C1 segment of cervical spinal cord (tissue), 14 donors: ENCODE data around the gene MT1M.
A peak's percentile ranks its signal among the peaks of the same experiment; 100 is the strongest.

Source experiments
- DNase-seq, 14 donors: peaks; one replicate each; lab custom pipeline; 2025; lab: John Stamatoyannopoulos, UW

The MT1M gene

DNA sequence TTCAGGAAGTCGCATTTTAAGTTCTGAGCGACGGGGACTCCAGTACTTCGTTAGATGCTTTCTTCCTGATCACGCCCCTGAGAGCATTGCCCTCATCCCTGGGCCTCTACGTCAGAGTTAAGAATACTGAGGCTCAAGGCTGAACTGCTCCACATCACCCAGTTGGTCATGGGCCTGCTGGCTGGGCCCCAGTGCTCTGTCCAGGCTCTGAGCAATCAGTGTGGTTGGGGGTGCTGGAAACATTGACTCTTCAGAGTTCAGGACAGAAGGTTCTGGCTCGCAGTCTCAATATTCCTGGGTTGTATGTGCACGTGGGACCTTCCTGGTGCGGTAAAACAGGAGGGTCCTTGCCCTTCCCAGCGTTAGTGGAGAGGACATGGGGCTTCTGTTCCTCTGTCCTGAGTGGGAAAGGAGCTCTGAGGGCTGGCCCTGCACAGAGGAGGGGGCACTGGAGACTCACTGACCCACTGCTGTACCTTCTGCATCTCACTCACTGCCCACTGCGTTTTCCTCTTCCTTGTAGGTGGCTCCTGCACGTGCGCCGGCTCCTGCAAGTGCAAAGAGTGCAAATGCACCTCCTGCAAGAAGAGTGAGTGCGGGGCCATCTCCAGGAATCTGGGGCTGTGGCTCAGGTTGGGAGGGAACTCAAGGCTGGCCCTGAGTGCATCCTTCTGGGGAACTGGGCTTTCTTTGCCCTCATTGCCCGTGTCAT lies 6.4 kb upstream of the MT1M start:
- peak in 3 of 14 donors; percentile 31 to 72 (median 40) for DNase-seq

DNA sequence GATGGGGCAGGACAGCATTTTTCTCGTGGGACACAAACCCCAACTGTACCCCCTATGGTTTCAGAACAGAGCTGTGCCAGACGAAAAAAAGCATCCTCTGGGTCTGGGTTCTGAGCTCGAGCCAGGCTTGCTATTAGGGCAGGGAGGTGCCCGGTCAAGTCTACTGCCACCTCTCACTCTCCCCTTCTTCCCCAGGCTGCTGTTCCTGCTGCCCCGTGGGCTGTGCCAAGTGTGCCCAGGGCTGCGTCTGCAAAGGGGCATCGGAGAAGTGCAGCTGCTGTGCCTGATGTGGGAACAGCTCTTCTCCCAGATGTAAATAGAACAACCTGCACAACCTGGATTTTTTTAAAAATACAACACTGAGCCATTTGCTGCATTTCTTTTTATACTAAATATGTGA lies 5.8 kb upstream of the MT1M start:
- DNase-seq, result no peak

DNA sequence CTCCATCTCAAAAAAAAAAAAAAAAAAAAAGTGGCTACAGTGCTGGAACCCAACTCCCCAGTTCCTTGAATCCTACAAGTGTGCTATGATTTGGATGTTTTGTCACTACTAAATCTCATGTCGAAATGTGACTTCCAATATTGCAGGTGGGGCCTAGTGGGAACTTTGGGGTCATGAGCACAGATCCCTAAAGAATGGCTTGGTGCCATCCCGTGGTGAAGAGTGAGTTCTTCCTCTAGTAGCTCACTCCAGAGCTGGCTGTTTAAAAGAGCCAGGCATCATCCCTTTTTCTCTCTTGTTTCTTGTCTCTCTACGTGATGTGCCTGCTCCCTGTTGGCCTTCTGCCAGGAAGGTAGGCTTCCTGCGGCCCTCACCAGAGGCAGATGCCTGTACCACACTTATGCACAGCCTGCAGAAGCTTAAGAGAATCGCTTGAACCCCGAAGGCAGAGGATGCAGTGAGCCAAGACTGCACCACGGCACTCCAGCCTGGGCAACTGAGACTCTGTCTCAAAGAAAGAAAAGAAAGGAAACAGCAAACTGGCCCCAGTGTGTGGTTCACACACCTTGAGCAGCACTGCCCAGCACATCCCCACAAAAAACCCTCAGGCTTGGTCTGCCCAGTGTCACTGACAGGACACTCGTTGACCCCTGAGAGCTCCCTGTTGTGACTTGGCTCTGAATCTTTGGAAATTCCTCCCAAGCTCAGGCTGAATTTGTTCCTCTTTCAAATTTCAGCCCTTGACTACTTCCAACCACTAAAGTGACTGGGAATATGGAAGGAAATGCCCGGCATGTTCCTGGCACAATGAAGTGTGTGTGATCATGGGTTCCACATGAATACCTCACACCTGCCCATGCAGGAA lies 3.7 kb upstream of the MT1M start:
- no peak for DNase-seq

DNA sequence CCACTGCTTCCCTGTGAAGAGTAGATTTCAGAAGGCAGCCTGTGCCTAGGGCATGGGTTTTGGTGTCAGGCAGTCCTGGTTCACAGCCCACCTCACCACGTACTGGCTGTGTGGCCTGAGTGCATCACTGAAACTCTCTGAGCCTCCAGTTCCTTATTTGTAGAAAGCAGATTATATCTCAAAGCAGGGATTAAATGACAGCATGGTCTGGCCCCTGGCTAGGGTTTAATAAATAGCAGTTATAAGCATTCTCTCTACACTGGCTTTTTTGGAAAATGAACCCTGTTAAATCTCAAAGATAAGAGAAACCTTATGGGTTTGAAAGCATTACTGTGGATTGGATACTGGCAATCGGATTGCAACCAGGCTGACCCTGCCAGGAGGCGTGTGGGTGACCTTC lies 2.9 kb upstream of the MT1M start:
- DNase-seq, result no peak

DNA sequence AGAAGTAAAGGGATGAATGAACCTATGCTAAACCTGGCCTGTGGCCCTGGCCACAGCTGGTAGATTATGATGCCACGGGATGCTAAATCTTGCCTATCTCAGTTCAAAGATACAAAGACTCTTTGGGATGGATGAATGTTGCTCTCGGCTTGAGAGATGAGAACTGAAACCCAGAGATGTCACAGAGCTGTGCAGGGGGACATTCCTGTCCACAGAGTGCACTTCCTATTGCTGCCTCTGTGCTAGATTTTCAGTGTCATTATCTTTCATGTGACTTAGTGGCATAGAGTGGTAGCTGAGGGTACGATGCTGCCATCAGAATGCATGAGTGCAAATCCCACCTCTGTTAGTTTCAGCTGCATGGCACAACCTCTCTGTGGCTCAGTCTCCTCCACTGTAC lies 2.3 kb upstream of the MT1M start:
- DNase-seq, result no peak

DNA sequence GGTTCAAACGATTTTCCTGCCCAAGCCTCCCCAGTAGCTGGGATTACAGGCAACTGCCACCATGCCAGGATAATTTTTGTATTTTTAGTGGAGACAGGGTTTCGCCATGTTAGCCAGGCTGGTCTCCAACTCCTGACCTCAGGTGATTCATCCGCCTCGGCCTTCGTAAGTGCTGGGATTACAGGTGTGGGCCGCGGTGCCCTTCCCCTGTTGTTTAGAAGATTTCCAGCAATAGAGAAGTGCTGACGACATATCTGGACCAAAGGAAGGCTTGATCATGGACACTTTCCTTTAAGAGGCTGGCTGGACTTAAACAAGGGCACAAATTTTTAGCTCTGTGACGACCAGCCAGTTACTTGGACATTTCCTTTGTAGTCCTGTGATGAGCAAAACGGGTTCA lies 1.3 kb upstream of the MT1M start:
- no peak for DNase-seq

DNA sequence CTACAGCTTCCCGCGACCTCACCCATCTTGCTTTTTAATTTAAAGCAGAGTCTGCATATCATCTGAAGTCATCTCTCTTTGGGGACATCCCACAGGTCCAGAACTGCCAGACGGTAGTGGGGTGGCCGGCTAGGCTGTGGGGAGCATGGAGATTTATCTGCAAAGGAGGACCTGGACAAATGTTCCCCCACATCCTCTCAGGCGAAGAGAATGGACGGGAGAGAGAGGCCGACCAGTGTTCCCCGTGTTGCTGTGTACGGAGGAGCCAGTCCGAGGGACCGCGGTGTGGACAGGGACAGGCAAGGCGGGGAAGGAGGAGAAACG lies 665 bp upstream of the MT1M start:
- DNase-seq, result peak in 1 of 14 donors; percentile 49

DNA sequence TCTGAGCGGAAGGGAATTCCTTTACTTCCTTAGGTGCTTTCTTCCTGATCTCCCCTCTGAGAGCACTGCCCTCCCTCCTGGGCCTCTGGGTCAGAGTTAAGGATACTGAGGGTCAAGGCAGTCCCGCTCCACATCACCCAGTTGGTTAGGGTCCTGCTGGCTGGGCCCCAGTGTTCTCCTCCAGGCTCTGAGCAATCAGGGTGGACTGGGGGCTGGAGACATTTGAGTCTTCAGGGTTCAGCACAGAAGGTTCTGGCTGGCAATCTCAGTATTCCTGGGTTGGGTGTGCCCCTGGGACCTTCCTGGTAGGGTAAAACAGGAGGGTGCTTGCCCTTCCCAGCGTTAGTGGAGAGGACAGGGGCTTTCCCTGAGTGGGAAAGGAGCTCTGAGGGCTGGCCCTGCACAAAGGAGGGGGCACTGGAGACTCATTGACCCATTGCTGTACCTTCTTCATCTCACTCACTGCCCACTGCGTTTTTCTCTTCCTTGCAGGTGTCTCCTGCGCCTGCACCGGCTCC lies 448 bp downstream of the MT1M start:
- DNase-seq, result no peak

DNA sequence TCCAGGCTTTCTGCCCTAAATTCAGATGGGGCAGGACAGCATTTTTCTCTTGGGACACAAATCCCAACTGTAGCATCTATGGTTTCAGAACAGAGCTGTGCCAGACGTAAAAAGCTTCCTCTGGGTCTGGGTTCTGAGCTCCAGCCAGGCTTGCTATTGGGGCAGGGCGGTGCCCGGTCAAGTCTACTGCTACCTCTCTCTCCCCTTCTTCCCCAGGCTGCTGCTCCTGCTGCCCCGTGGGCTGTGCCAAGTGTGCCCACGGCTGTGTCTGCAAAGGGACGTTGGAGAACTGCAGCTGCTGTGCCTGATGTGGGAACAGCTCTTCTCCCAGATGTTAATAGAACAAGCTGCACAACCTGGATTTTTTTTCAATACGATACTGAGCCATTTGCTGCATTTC lies 1.1 kb downstream of the MT1M start:
- no peak for DNase-seq

DNA sequence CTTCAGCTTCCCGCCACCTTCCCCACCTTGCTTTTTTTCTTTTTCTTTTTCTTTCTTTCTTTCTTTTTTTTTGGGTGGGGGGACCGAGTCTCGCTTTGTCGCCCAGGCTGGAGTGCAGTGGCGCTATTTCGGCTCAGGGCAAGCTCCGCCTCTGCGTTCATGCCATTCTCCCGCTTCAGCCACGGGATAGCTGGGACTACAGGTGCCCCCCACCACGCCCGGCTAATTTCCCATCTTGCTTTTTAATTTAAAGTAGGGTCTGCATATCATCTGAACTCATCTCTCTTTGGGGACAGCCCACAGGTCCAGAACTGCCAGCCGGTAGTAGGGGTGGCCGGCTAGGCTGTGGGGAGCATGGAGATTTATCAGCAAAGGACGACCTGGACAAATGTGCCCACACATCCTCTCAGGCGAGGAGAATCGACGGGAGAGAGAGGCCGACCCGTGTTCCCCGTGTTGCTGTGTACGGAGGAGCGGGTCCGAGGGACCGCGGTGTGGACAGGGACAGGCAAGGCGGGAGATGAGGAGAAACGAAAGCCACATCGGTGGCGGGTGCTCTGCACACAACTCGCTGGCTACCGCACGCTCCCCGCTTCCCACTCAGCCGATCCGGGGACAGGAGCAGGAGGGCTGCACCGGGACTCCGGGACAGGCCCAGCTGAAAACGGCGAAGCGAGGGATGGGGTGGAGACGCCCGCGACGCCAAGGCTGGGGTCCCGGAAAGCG lies 2.4 kb downstream of the MT1M start:
- DNase-seq, result peak in 1 of 14 donors; percentile 54

DNA sequence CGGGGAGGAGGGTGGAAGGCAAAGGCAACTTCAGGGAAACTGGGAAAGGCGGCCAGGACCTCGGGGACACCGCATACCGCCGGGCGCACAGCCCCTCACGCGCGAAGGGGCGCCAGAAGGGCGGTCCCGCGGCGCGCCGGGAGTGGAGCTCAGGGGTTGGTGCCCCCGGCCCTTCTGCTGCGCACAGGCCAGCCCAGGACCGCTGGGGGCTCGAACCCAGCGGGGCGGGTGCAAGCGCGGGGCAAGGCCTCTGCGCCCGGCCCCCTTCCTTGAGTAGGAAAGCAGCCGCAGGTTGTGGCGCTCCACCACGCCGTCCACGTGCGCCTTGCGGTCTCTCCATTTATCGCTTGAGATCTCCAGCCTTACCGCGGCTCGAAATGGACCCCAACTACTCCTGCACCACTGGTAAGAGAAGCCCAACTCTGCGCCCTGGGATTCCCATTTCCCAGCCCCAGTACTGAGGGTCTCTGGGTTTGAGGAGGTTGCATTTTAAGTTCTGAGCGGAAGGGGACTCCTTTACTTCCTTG lies 3.0 kb downstream of the MT1M start:
- no peak for DNase-seq

DNA sequence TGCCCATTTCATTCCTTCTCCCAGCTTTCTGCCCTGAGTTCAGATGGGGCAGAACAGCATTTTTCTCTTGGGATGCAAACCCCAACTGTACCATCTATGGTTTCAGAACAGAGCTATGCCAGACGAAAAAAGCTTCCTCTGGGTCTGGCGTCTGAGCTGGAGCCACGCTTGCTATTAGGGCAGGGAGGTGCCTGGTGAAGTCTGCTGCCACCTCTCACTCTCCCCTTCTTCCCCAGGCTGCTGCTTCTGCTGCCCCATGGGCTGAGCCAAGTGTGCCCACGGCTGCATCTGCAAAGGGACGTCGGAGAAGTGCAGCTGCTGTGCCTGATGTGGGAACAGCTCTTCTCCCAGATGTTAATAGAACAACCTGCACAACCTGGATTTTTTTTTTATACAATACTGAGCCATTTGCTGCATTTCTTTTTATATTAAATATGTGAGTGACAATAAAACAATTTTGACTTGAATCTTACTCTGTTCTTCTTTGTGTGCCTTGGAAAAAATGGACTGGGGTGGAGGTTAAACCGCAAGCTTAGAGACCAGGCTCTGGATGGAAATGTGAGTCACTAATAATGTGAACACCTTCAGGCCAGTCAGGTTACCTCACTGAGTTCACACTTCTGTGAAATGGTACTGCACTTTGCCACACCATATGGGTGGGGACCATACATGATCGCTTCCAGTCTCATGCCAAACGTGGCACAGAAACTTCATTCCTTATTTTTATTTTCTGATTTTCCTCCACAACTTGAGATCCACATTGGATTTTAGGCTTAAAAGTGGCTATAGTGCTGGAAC lies 4.4 kb downstream of the MT1M start:
- no peak for DNase-seq

DNA sequence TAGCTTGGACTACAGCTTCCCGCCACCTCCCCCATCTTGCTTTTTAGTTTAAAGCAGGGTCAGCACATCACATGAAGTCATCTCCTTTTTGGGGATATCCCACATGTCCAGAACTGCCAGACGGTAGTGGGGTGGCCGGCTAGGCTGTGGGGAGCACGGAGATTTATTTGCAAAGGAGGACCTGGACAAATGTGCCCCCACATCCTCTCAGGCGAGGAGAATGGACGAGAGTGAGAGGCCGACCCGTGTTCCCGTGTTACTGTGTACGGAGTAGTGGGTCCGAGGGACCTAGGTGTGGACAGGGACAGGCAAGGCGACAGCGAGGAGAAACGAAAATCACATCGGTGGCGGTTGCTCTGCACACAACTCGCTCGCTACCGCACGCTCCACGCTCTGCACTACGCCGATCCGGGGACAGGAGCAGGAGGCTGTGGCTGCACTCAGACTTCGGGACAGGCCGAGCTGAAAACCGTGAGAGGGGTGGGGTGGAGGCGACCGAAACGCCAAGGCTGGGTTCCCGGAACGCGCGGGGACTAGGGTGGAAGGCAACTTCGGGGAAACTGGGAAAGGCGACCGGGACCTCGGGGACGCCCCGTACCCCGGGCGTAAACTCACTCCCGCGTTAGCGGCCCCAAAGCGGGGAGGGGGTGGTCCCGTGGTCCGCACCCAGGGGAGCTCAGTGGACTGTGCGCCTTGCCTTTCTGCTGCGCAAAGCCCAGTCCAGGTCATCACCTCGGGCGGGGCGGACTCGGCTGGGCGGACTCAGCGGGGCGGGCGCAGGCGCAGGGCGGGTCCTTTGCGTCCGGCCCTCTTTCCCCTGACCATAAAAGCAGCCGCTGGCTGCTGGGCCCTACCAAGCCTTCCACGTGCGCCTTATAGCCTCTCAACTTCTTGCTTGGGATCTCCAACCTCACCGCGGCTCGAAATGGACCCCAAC lies 5.6 kb downstream of the MT1M start, which contains the start of gene MT1A:
MT1A (plus strand) TSS at position 853 of the 937 bp plus-strand sequence; CDS start at position 926, 73 bp downstream.
- DNase-seq, result peak in 5 of 14 donors; percentile 28 to 73 (median 33)

DNA sequence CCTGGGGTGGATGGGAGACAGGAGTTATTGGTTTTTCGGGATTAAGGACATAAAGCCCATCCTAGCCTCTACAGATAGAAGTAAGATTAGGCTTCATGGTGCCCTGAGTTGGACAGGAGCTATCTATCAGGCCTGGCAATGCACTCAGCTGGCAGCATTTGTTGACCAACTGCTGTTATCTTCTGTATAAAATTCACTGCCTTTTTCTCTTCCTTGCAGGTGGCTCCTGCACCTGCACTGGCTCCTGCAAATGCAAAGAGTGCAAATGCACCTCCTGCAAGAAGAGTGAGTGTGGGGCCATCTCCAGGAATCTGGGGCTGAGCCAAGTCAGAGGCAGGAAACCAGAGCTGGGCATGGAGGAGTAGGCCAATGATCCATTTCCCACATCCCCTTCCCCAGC lies 6.6 kb downstream of the MT1M start:
- no peak for DNase-seq

DNA sequence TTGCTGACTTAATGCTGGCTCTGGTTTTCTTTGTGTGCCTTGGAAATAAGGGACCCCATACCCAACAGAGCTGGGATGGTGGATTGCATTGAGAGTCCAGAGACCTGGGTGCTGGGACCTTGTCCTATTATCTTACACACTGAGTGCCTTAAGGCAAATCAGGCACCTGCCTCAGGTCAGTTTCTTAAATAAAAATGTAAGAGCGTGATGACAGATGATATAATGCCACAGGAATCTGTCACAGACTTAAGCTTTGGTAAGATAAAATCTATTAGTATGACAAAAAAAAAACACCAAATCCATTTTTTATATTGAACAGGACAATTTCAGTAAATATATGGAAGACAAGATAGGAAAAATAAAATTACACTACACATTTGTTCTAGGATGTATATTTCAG lies 7.6 kb downstream of the MT1M start:
- no peak for DNase-seq

DNA sequence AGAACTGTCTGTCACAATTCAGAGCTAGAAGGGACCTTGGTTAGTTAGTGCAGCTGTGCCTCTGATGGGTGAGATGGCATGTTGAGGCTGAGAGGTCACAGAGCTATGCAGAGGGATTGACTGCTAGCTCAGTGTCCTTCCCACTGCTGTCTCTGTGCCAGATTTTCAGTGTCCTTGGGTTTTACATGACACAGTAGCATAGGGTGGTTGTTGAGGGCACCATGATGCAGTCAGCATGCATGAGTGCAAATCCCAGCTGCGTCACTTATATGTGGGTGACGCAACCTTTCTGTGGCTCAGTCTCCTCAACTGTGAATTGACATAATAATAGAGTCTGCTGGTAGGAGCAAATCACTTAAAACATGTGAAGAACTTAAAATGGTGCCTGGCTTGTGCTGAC lies 8.7 kb downstream of the MT1M start:
- DNase-seq, result no peak

DNA sequence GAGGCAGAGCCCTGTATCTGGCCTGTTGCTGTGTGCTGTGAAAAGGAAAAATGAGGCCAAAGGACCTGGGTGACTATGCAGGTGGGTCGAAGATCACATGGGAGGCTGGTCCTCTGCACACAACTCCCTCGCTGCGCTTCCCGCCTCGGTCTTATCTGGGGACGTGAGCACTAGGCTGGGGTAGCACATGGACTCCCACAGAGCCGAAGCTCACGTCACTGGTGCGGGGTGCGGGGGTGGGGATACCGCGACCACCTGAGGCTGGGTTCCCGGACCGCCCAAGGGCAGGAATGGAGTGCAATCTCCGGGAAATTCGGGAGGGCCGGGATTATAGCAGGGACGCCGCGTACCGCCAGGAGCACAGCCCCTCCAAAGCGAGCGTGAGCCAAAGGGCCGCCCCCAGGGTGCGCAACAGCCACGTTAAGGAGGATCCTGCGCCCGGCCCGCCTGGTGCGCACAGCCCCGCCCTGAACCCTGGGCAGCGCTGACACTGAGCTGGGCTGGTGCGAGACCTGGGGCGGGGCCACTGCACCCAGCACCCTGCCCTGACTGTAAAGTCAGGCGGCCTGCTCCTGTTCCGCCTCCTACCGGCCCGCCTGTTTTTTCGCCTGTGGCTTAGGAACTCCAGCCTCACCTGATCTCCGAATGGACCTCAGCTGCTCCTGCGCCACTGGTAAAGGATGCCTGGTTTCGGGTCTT lies 10.8 kb downstream of the MT1M start:
- DNase-seq, result peak in 3 of 14 donors; percentile 10 to 46 (median 12)

DNA sequence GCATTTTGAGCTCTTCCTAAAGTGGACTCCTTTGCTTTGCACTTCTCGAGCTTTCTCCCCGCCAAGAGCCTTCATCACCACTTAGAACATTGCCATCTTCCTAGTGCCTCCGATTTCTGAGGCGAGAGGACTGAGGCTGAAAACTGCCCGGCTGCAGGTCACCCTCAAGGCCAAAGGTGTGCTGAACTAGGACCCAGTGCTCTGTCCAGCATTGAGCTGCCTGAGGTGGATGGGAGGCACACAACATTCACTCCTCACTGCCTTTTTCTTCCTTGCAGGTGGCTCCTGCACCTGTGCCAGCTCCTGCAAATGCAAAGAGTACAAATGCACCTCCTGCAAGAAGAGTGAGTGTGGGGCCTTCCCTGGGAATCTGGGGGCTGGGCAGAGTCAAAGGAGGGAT lies 11.4 kb downstream of the MT1M start:
- DNase-seq, result no peak

DNA sequence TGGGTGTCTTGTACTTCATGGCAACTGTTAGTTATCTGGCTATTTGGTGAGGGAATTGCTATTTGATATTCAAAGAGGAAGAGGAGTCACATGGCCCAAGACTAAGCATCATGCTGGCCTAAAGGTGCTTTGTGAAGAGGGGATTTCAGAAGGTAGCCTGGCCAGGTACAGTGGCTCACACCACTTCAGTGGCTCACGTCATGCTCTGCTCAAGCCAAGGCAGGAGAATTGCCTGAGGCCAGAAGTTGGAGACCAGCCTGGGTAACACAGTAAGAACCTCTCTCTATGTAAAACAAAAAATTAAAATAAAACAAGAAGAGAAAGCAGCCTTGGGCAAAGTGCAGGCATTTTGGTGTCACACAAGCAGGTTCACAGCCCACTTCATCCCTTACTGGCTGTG lies 12.9 kb downstream of the MT1M start:
- no peak for DNase-seq
